Nucleus accumbens (tissue), 56 donors: Measurements from ENCODE around the gene CYLD.

Experiments
- DNase-seq, 56 donors: peaks; one replicate each; lab custom pipeline; 2025; lab: John Stamatoyannopoulos, UW

Gene CYLD

GRCh38 chr16:50741781-50742575, at the start of gene CYLD:
Gene CYLD, plus strand, starts transcription at chr16:50742086. Its CDS starts 7,613 bp downstream, at chr16:50749699.
- DNase-seq, result peak; percentile 75 to 100 (median 99)

- no peak for DNase-seq
These were observed 49.3 kb upstream of the CYLD start for GRCh38 chr16:50692644-50692998.

- peak in 1 of 56 donors; percentile 16 for DNase-seq
These were observed 48.7 kb upstream of the CYLD start, which contains the start of gene NOD2 for GRCh38 chr16:50692999-50693781. Gene NOD2, plus strand, starts transcription at chr16:50693606. Its CDS starts 5,890 bp downstream, at chr16:50699496.

- DNase-seq, result no peak
These were observed 47.7 kb upstream of the CYLD start for GRCh38 chr16:50694206-50694605.

- DNase-seq, result peak in 1 of 56 donors; percentile 25
These were observed 46.6 kb upstream of the CYLD start for GRCh38 chr16:50695017-50696000.

GRCh38 chr16:50696126-50696525, 45.8 kb upstream of the CYLD start:
- no peak for DNase-seq

- DNase-seq, result peak in 3 of 56 donors; percentile 18 to 31 (median 23)
These were observed 45.1 kb upstream of the CYLD start for GRCh38 chr16:50696575-50697420.

- no peak for DNase-seq
These were observed 44.5 kb upstream of the CYLD start for GRCh38 chr16:50697421-50697715.

- peak in 9 of 56 donors; percentile 7 to 44 (median 28) for DNase-seq
These were observed 43.8 kb upstream of the CYLD start for GRCh38 chr16:50697881-50698767.

- DNase-seq, result no peak
These were observed 42.3 kb upstream of the CYLD start for GRCh38 chr16:50699326-50700159.

GRCh38 chr16:50702725-50703124, 39.2 kb upstream of the CYLD start:
- no peak for DNase-seq

GRCh38 chr16:50704245-50704644, 37.6 kb upstream of the CYLD start:
- DNase-seq, result no peak

- DNase-seq, result no peak
These were observed 36.3 kb upstream of the CYLD start for GRCh38 chr16:50705436-50706110.

- DNase-seq, result no peak
These were observed 35.6 kb upstream of the CYLD start for GRCh38 chr16:50706250-50706649.

- no peak for DNase-seq
These were observed 33.4 kb upstream of the CYLD start for GRCh38 chr16:50708373-50709060.

GRCh38 chr16:50709061-50709684, 32.7 kb upstream of the CYLD start:
- no peak for DNase-seq
